NCI-H2107 treated with DMSO at 0.1 percent for 48 hours (cell line): Measurements from ENCODE around the gene PCSK1N.
"Not testable (repeated sequence)": the region's sequence is repeated elsewhere in the genome, so short reads cannot be mapped to it uniquely, and the experiment has no call there.

ENCODE experiments used
- DNase-seq: peaks from one replicate; lab custom pipeline; 2025; ENCODE audit not compliant: unreplicated experiment; lab: John Stamatoyannopoulos, UW

Gene PCSK1N

GRCh38 chrX:48835524-48836329 is at the start of gene PCSK1N:
Gene PCSK1N (minus strand): TSS chrX:48835610. CDS start chrX:48835532, 78 bp downstream.
- DNase-seq: no peak

GRCh38 chrX:48883729-48884128 is 48.3 kb upstream of the PCSK1N start:
- no peak for DNase-seq

- not testable (repeated sequence) for DNase-seq
Measured at GRCh38 chrX:48876944-48877343, 41.5 kb upstream of the PCSK1N start.

- DNase-seq: not testable (repeated sequence)
Measured at GRCh38 chrX:48872017-48872416, 36.6 kb upstream of the PCSK1N start.

GRCh38 chrX:48864210-48864609 is 28.8 kb upstream of the PCSK1N start:
- no peak for DNase-seq

- no peak for DNase-seq
Measured at GRCh38 chrX:48854898-48855297, 19.5 kb upstream of the PCSK1N start.

- DNase-seq: not testable (repeated sequence)
Measured at GRCh38 chrX:48854121-48854804, 18.9 kb upstream of the PCSK1N start.

GRCh38 chrX:48853494-48853893 is 18.1 kb upstream of the PCSK1N start:
- DNase-seq: not testable (repeated sequence)

- DNase-seq: no peak
Measured at GRCh38 chrX:48852857-48853256, 17.4 kb upstream of the PCSK1N start.

GRCh38 chrX:48848847-48849246 is 13.4 kb upstream of the PCSK1N start:
- peak; percentile 61 for DNase-seq

- no peak for DNase-seq
Measured at GRCh38 chrX:48839686-48840085, 4.3 kb upstream of the PCSK1N start.

GRCh38 chrX:48834383-48834709 is 1.1 kb downstream of the PCSK1N start:
- no peak for DNase-seq

GRCh38 chrX:48833542-48834138 is 1.8 kb downstream of the PCSK1N start:
- no peak for DNase-seq

- no peak for DNase-seq
Measured at GRCh38 chrX:48831909-48832291, 3.5 kb downstream of the PCSK1N start.

GRCh38 chrX:48831136-48831908 is 4.1 kb downstream of the PCSK1N start:
- DNase-seq: no peak

- DNase-seq: no peak
Measured at GRCh38 chrX:48829016-48829735, 6.2 kb downstream of the PCSK1N start.

GRCh38 chrX:48827654-48827968 is 7.8 kb downstream of the PCSK1N start:
- DNase-seq: no peak

GRCh38 chrX:48826876-48827653 is 8.3 kb downstream of the PCSK1N start:
- no peak for DNase-seq

GRCh38 chrX:48826135-48826875 is 9.1 kb downstream of the PCSK1N start, which contains the start of gene ERAS:
Gene ERAS (plus strand): TSS chrX:48826513. CDS start chrX:48829124, 2,611 bp downstream.
- DNase-seq: no peak
